ENCODE results near the gene STXBP4.

DNA sequence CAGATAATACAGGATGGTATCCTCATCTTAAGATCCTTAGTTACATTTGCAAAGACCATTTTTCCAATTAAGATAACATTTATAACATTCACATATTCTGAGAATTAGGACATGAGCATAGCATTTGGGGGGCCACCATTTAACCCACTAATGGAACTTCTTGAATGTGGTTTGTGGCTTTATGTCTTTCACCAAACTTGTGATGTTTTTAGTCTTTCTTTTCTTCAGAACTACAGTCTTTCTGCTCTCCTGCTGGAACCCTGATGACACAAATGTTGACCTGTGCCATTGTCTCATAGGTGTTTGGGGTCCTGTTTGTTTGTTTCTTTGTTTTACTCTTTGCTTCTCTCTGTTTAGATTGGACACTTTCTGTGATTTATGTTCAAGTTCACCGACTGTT, 23.3 kb upstream of the STXBP4 start:
- TF ChIP-seq, protein P1, sequence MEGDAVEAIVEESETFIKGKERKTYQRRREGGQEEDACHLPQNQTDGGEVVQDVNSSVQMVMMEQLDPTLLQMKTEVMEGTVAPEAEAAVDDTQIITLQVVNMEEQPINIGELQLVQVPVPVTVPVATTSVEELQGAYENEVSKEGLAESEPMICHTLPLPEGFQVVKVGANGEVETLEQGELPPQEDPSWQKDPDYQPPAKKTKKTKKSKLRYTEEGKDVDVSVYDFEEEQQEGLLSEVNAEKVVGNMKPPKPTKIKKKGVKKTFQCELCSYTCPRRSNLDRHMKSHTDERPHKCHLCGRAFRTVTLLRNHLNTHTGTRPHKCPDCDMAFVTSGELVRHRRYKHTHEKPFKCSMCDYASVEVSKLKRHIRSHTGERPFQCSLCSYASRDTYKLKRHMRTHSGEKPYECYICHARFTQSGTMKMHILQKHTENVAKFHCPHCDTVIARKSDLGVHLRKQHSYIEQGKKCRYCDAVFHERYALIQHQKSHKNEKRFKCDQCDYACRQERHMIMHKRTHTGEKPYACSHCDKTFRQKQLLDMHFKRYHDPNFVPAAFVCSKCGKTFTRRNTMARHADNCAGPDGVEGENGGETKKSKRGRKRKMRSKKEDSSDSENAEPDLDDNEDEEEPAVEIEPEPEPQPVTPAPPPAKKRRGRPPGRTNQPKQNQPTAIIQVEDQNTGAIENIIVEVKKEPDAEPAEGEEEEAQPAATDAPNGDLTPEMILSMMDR (IDR thresholded peaks at IDR 0.05; ENCODE audit: low read length) = no peak
- no peak for TF ChIP-seq EZH2 (optimal IDR thresholded peaks at IDR 0.05; ENCODE audit: low read depth, low read length)
- TF ChIP-seq EZH2phosphoT487 (IDR thresholded peaks at IDR 0.05; ENCODE audit: low read length) = no peak

Data from MM.1S (cell line).